ENCODE data around the gene LRRC1.

DNA sequence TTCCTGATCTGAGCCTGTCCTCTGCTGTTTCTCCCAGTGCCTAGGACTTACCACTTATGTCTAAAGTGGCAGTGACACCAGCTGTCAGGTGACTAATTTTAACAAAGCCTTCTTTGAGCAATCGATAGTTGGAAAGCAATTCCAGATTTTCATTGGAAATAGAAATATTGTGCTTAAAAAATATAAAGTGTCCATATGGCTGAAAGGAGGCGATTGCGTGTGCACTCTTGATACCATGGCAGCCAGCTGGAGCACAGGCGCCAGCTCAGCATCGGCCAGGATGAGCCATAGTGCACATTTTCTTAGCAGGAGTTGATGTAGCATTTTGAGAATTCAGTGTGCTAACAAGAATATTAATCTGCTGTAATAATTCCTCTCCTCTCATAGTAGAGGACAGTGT, 70.0 kb downstream of the LRRC1 start:
- TF ChIP-seq ZNF8 (CRISPR knock-in tag; IDR thresholded peaks at IDR 0.05): no peak
- TF ChIP-seq CREB5 (CRISPR knock-in tag; IDR thresholded peaks at IDR 0.05; ENCODE audit: low read depth): no peak
- no peak for TF ChIP-seq ZFP30 (CRISPR knock-in tag; IDR thresholded peaks at IDR 0.05)
- TF ChIP-seq PATZ1 (CRISPR knock-in tag; IDR thresholded peaks at IDR 0.05; ENCODE audit: borderline replicate concordance): no peak
- TF ChIP-seq CSDC2 (CRISPR knock-in tag; IDR thresholded peaks at IDR 0.05): no peak
- no peak for TF ChIP-seq TSHZ2 (CRISPR knock-in tag; IDR thresholded peaks at IDR 0.05)
- TF ChIP-seq PPARA (CRISPR knock-in tag; IDR thresholded peaks at IDR 0.05; ENCODE audit: borderline replicate concordance): no peak
- no peak for TF ChIP-seq ESRRG (CRISPR knock-in tag; IDR thresholded peaks at IDR 0.05)
- TF ChIP-seq, protein P1, sequence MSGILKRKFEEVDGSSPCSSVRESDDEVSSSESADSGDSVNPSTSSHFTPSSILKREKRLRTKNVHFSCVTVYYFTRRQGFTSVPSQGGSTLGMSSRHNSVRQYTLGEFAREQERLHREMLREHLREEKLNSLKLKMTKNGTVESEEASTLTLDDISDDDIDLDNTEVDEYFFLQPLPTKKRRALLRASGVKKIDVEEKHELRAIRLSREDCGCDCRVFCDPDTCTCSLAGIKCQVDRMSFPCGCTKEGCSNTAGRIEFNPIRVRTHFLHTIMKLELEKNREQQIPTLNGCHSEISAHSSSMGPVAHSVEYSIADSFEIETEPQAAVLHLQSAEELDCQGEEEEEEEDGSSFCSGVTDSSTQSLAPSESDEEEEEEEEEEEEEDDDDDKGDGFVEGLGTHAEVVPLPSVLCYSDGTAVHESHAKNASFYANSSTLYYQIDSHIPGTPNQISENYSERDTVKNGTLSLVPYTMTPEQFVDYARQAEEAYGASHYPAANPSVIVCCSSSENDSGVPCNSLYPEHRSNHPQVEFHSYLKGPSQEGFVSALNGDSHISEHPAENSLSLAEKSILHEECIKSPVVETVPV (CRISPR knock-in tag; IDR thresholded peaks at IDR 0.05): no peak
- no peak for TF ChIP-seq ZFP3 (CRISPR knock-in tag; IDR thresholded peaks at IDR 0.05)
- TF ChIP-seq TCF4 (CRISPR knock-in tag; IDR thresholded peaks at IDR 0.05; ENCODE audit: borderline replicate concordance): no peak
- TF ChIP-seq ZNF565 (CRISPR knock-in tag; conservative IDR thresholded peaks at IDR 0.05; ENCODE audit: low read depth): no peak
